HK-2 (cell line): ENCODE data around the gene GPATCH11.

Experiments used
- DNase-seq: peaks from one replicate; pipeline ENCODE4 v3.0.0-alpha.2; 2018; ENCODE audit not compliant: unreplicated experiment

GPATCH11 gene

GRCh38 chr2:37105150-37105549 lies 20.8 kb downstream of the GPATCH11 start:
- DNase-seq: no peak

GRCh38 chr2:37109523-37109922 lies 25.2 kb downstream of the GPATCH11 start:
- DNase-seq: no peak

GRCh38 chr2:37110306-37111212 lies 26.2 kb downstream of the GPATCH11 start:
- DNase-seq: no peak

GRCh38 chr2:37111958-37112357 lies 27.6 kb downstream of the GPATCH11 start:
- no peak for DNase-seq

- DNase-seq: no peak
Observed at GRCh38 chr2:37117566-37117965, 33.2 kb downstream of the GPATCH11 start.

- no peak for DNase-seq
Observed at GRCh38 chr2:37119157-37119556, 34.8 kb downstream of the GPATCH11 start.

GRCh38 chr2:37125416-37125815 lies 41.1 kb downstream of the GPATCH11 start:
- DNase-seq: no peak

GRCh38 chr2:37132914-37133313 lies 48.6 kb downstream of the GPATCH11 start:
- no peak for DNase-seq

- DNase-seq: no peak
Observed at GRCh38 chr2:37142546-37142945, 58.2 kb downstream of the GPATCH11 start.

- no peak for DNase-seq
Observed at GRCh38 chr2:37143974-37144373, 59.7 kb downstream of the GPATCH11 start.

GRCh38 chr2:37146062-37146461 lies 61.7 kb downstream of the GPATCH11 start:
- no peak for DNase-seq

GRCh38 chr2:37148325-37148724 lies 64.0 kb downstream of the GPATCH11 start:
- DNase-seq: no peak
